Esophagus squamous epithelium (tissue), 5 donors: ENCODE data around the gene EEF1AKMT4. TPM values are rescaled to one million over a fixed set of nuclear protein-coding genes. Genes with fewer than 3 reads are reported as not detected.

ENCODE experiments used
- DNase-seq: peaks from one replicate; lab custom pipeline; 2025; lab: John Stamatoyannopoulos, UW
- H3K27ac ChIP-seq, 4 donors: fragments of 200-600 bp; sonication (generic); one replicate each; pipeline ENCODE4 v1.5.1; 2016 to 2019; ENCODE audit warnings: mild to moderate bottlenecking in 1 of 4
- H3K27me3 ChIP-seq, 4 donors: fragments of 200-600 bp; sonication (generic); 1 replicate in 3 of 4; 2 replicates in 1 of 4; pipeline versions ENCODE4 v1.5.1 to v1.6.0; 2017 to 2021; ENCODE audit warnings: antibody characterized with exemption in 1 of 4
- H3K36me3 ChIP-seq, 3 donors: fragments of 200-600 bp; sonication (generic); one replicate each; pipeline ENCODE4 v1.5.1; 2016 to 2019
- H3K4me1 ChIP-seq, 3 donors: fragments of 200-600 bp; sonication (generic); one replicate each; pipeline ENCODE4 v1.5.1; 2017 to 2019
- H3K4me3 ChIP-seq, 4 donors: fragments of 200-600 bp; sonication (generic); 1 replicate in 3 of 4; 2 replicates in 1 of 4; pipeline ENCODE4 v1.5.1; 2016 to 2019; ENCODE audit warnings: mild to moderate bottlenecking in 2 of 4, moderate library complexity in 1 of 4
- H3K9me3 ChIP-seq, 3 donors: fragments of 200-600 bp; sonication (generic); one replicate each; pipeline ENCODE4 v1.5.1; 2016 to 2019
- CTCF ChIP-seq, 6 experiments: fragments of 450-650 bp in 4 of 6; fragments of 200-600 bp in 2 of 6; sonication (generic) in 2 of 6; IDR thresholded peaks; one replicate each; pipeline ENCODE4 v1.5.1; 2016 to 2019; ENCODE audit warnings: antibody characterized with exemption in 6 of 6, mild to moderate bottlenecking in 4 of 6, moderate library complexity in 4 of 6
- POLR2A ChIP-seq, 4 donors: fragments of 450-650 bp; IDR thresholded peaks; one replicate each; pipeline ENCODE4 v1.6.1; 2017; ENCODE audit warnings: antibody characterized with exemption in 4 of 4, mild to moderate bottlenecking in 4 of 4, moderate library complexity in 3 of 4
- WGBS, 2 donors: methylation state at CpG; one replicate each; pipeline ENCODE4 v1.1.5; 2018; 5-methylcytosine and 5-hydroxymethylcytosine counted together
- intact Hi-C: fragments of 100-400 bp; cut with DNase I; formaldehyde crosslinking; loops from one replicate; pipeline ENCODE4 v1.15.0; 2022
- total RNA-seq, 4 donors: library from RNA; depleted of rRNA; stranded (reverse); fragments of >200 nt; gene quantifications; one replicate each; pipeline ENCODE4 v1.1.0, GENCODE V29; 2016
- donor health status: DM: yes; HTN: yes; CAD: no.

The EEF1AKMT4 gene
- total RNA-seq, 4 donors from 2014 or later = 8.1 to 13.4 (median 10.3) TPM

GRCh38 chr3:184255291-184256039 lies 6.0 kb downstream of the EEF1AKMT4 start:
- H3K36me3 ChIP-seq = peaks cover 0 to 16% (median 4%) of the 10 kb centered on the region in 3 donors
- 67 to 85% methylated on average over 3 of the region's 3 CpGs for WGBS, 2 donors

GRCh38 chr3:184257083-184257915 lies 7.8 kb downstream of the EEF1AKMT4 start:
- H3K27me3 ChIP-seq = peaks cover 11 to 42% (median 13%) of the 10 kb centered on the region in 4 donors
- H3K4me3 ChIP-seq = no peak overlapping the region
- peaks cover 19 to 31% (median 28%) of the 10 kb centered on the region in 3 donors for H3K4me1 ChIP-seq
- no peak for DNase-seq
- TF ChIP-seq CTCF (IDR thresholded peaks at IDR 0.05) (no peak), POLR2A (IDR thresholded peaks at IDR 0.05) (no peak)
- peaks cover 0 to 16% (median 4%) of the 10 kb centered on the region in 3 donors for H3K36me3 ChIP-seq
- 84 to 90% methylated on average over 12 to 14 of the region's 23 CpGs for WGBS, 2 donors
- no peaks in the 10 kb centered on the region for H3K9me3 ChIP-seq
- intact Hi-C loops = no loop called here
- H3K27ac ChIP-seq = no peak overlapping the region

More at GRCh38 chr3:184255291-184256039, 6.0 kb downstream of the EEF1AKMT4 start:
- H3K4me3 ChIP-seq = no peak overlapping the region
- no peak overlapping the region for H3K27ac ChIP-seq
- TF ChIP-seq POLR2A (IDR thresholded peaks at IDR 0.05) = no peak
- no peak for TF ChIP-seq CTCF (IDR thresholded peaks at IDR 0.05)
- H3K9me3 ChIP-seq = no peaks in the 10 kb centered on the region
- DNase-seq = no peak
- H3K4me1 ChIP-seq = peaks cover 7 to 18% (median 10%) of the 10 kb centered on the region in 3 donors
- intact Hi-C loops = no loop called here
- peaks cover 4 to 24% (median 4%) of the 10 kb centered on the region in 4 donors for H3K27me3 ChIP-seq

- H3K36me3 ChIP-seq = peaks cover 0 to 16% (median 4%) of the 10 kb centered on the region in 3 donors
- no peak for TF ChIP-seq CTCF (IDR thresholded peaks at IDR 0.05)
- TF ChIP-seq POLR2A (IDR thresholded peaks at IDR 0.05) = no peak
- peaks cover 17 to 59% (median 21%) of the 10 kb centered on the region in 4 donors for H3K27me3 ChIP-seq
- H3K27ac ChIP-seq = no peak overlapping the region
- no peaks in the 10 kb centered on the region for H3K9me3 ChIP-seq
- H3K4me3 ChIP-seq = no peak overlapping the region
- H3K4me1 ChIP-seq = peaks cover 23 to 37% (median 31%) of the 10 kb centered on the region in 3 donors
- 84% methylated on average over 2 of the region's 5 CpGs; no CpG with 5 or more reads in 1 of the 2 donors for WGBS, 2 donors
- DNase-seq = no peak
- intact Hi-C loops = no loop called here
These were observed 9.5 kb downstream of the EEF1AKMT4 start for GRCh38 chr3:184258926-184259325.

GRCh38 chr3:184259396-184259877 lies 10.0 kb downstream of the EEF1AKMT4 start:
- peaks cover 23 to 37% (median 31%) of the 10 kb centered on the region in 3 donors for H3K4me1 ChIP-seq
- H3K36me3 ChIP-seq = peaks cover 0 to 16% (median 4%) of the 10 kb centered on the region in 3 donors
- no peaks in the 10 kb centered on the region for H3K9me3 ChIP-seq
- no peak for DNase-seq
- no peak overlapping the region for H3K27ac ChIP-seq
- no peak for TF ChIP-seq POLR2A (IDR thresholded peaks at IDR 0.05)
- TF ChIP-seq CTCF (IDR thresholded peaks at IDR 0.05) = no peak
- intact Hi-C loops = no loop called here
- 16 to 33% methylated on average over 6 to 7 of the region's 28 CpGs for WGBS, 2 donors
- peak overlapping the region in 2 of 4 donors; percentile 50 to 70 for H3K4me3 ChIP-seq
- peaks cover 17 to 64% (median 21%) of the 10 kb centered on the region in 4 donors for H3K27me3 ChIP-seq
